Neutrophil (primary cell): ENCODE measurements around the gene SLC15A3.

Experiments used
- H3K27ac ChIP-seq: fragments of 200-600 bp; sonication (generic); 2 replicates; pipeline ENCODE4 v1.5.1; 2016; ENCODE audit warnings: mild to moderate bottlenecking, moderate library complexity
- H3K27me3 ChIP-seq: fragments of 200-600 bp; sonication (generic); 2 replicates; pipeline ENCODE4 v1.6.0; 2016; ENCODE audit warnings: mild to moderate bottlenecking
- H3K36me3 ChIP-seq: fragments of 200-600 bp; sonication (generic); 2 replicates; pipeline ENCODE4 v1.5.1; 2017
- H3K4me1 ChIP-seq, 2 experiments: fragments of 200-600 bp in 1 of 2; sonication (generic) in 1 of 2; 1 replicate in 1 of 2; 2 replicates in 1 of 2; pipeline versions ENCODE4 v1.5.1 to v1.6.1; 2013 to 2016; ENCODE audit warnings: low read depth in 1 of 2, low read length in 1 of 2, mild to moderate bottlenecking in 1 of 2, moderate library complexity in 1 of 2; ENCODE audit not compliant: control insufficient read depth in 1 of 2, insufficient read depth in 1 of 2
- H3K4me3 ChIP-seq, 2 experiments: fragments of 200-600 bp in 1 of 2; sonication (generic) in 1 of 2; 1 replicate in 1 of 2; 2 replicates in 1 of 2; pipeline ENCODE4 v1.5.1; 2013 to 2016; ENCODE audit warnings: low read depth in 1 of 2, low read length in 1 of 2, mild to moderate bottlenecking in 1 of 2, moderate library complexity in 1 of 2
- H3K9me3 ChIP-seq: fragments of 200-600 bp; sonication (generic); 2 replicates; pipeline ENCODE4 v1.5.1; 2016
- CTCF ChIP-seq: fragments of 200-600 bp; sonication (generic); IDR thresholded peaks from 2 replicates; pipeline ENCODE4 v1.5.1; 2016; ENCODE audit warnings: antibody characterized with exemption

Gene SLC15A3

GRCh38 chr11:60936467-60937143 is 15.4 kb downstream of the SLC15A3 start:
- H3K27ac ChIP-seq: peak overlapping the region; percentile 44
- TF ChIP-seq CTCF: no peak
- H3K9me3 ChIP-seq: no peaks in the 10 kb centered on the region
- H3K4me1 ChIP-seq: no peaks in the 10 kb centered on the region
- H3K36me3 ChIP-seq: peaks cover 59% of the 10 kb centered on the region
- peaks cover 48% of the 10 kb centered on the region for H3K27me3 ChIP-seq
- H3K4me3 ChIP-seq: no peak overlapping the region

- Histone ChIP-seq H3K4me3 (no peak overlapping the region), H3K4me1 (no peaks in the 10 kb centered on the region), H3K36me3 (peaks cover 51% of the 10 kb centered on the region), H3K9me3 (no peaks in the 10 kb centered on the region), H3K27ac (peak overlapping the region; percentile 44), H3K27me3 (peaks cover 48% of the 10 kb centered on the region)
- TF ChIP-seq CTCF: no peak
Measured at GRCh38 chr11:60935676-60936442, 16.1 kb downstream of the SLC15A3 start.

GRCh38 chr11:60934790-60935605 is 17.0 kb downstream of the SLC15A3 start:
- no peak for TF ChIP-seq CTCF
- H3K4me1 ChIP-seq: no peaks in the 10 kb centered on the region
- H3K36me3 ChIP-seq: peaks cover 43% of the 10 kb centered on the region
- no peak overlapping the region for H3K27ac ChIP-seq
- no peak overlapping the region for H3K4me3 ChIP-seq
- H3K27me3 ChIP-seq: peaks cover 48% of the 10 kb centered on the region
- no peaks in the 10 kb centered on the region for H3K9me3 ChIP-seq

- Histone ChIP-seq H3K27ac (no peak overlapping the region), H3K27me3 (peaks cover 48% of the 10 kb centered on the region), H3K9me3 (no peaks in the 10 kb centered on the region), H3K36me3 (peaks cover 35% of the 10 kb centered on the region), H3K4me1 (no peaks in the 10 kb centered on the region), H3K4me3 (no peak overlapping the region)
- no peak for TF ChIP-seq CTCF
Measured at GRCh38 chr11:60934124-60934789, 17.7 kb downstream of the SLC15A3 start.

GRCh38 chr11:60933416-60934123 is 18.4 kb downstream of the SLC15A3 start:
- H3K27me3 ChIP-seq: peaks cover 53% of the 10 kb centered on the region
- H3K4me1 ChIP-seq: no peaks in the 10 kb centered on the region

More at GRCh38 chr11:60933416-60934123, 18.4 kb downstream of the SLC15A3 start:
- Histone ChIP-seq H3K9me3 (no peaks in the 10 kb centered on the region), H3K27ac (no peak overlapping the region), H3K4me3 (no peak overlapping the region), H3K36me3 (peaks cover 29% of the 10 kb centered on the region)
- no peak for TF ChIP-seq CTCF
